GM23338 (cell line): Measurements from ENCODE around the gene KCNK15. TPM values are rescaled to one million over a fixed set of nuclear protein-coding genes. Genes with fewer than 3 reads are reported as not detected.

Experiments used
- ATAC-seq: fragments of 200-7000 bp; cut with Tn5 transposase; 3 replicates; pipeline ENCODE4 v1.9.1; 2020
- DNase-seq: peaks from one replicate; pipeline ENCODE4 v3.0.0-alpha.2; 2015; ENCODE audit warnings: low spot score
- H2AFZ ChIP-seq: fragments of 200-600 bp; sonication (generic); 2 replicates; pipeline ENCODE4 v1.8.0; 2016; ENCODE audit warnings: antibody characterized with exemption, mild to moderate bottlenecking, moderate library complexity
- H3F3A ChIP-seq: fragments of 200-600 bp; sonication (generic); replicated peaks from 2 replicates; pipeline ENCODE4 v1.8.0; 2017; ENCODE audit warnings: antibody characterized with exemption, mixed run types, low read depth
- H3K27ac ChIP-seq: fragments of 200-600 bp; sonication (generic); 2 replicates; pipeline ENCODE4 v1.6.1; 2016; ENCODE audit warnings: low read depth
- H3K27me3 ChIP-seq: fragments of 200-600 bp; sonication (generic); 2 replicates; pipeline ENCODE4 v1.8.0; 2016; ENCODE audit warnings: mild to moderate bottlenecking, mixed run types, moderate library complexity; ENCODE audit not compliant: insufficient read depth
- H3K36me3 ChIP-seq: fragments of 200-600 bp; sonication (generic); 2 replicates; pipeline ENCODE4 v1.8.0; 2016; ENCODE audit warnings: mild to moderate bottlenecking; ENCODE audit not compliant: insufficient read depth
- H3K4me1 ChIP-seq: fragments of 200-600 bp; sonication (generic); 2 replicates; pipeline ENCODE4 v1.8.0; 2016; ENCODE audit warnings: mild to moderate bottlenecking, moderate library complexity; ENCODE audit not compliant: insufficient read depth
- H3K4me2 ChIP-seq: fragments of 200-600 bp; sonication (generic); 2 replicates; pipeline ENCODE4 v1.7.1; 2017; ENCODE audit warnings: mixed run types
- H3K4me3 ChIP-seq: fragments of 200-600 bp; sonication (generic); 2 replicates; pipeline ENCODE4 v1.6.1; 2016; ENCODE audit warnings: mixed run types
- H3K79me2 ChIP-seq: fragments of 200-600 bp; sonication (generic); replicated peaks from 2 replicates; pipeline ENCODE4 v1.8.0; 2017; ENCODE audit warnings: mild to moderate bottlenecking; ENCODE audit not compliant: insufficient read depth
- H3K9me2 ChIP-seq: fragments of 200-600 bp; sonication (generic); 2 replicates; pipeline ENCODE4 v1.8.0; 2017; ENCODE audit not compliant: insufficient read depth
- H4K20me1 ChIP-seq: fragments of 200-600 bp; sonication (generic); replicated peaks from 2 replicates; pipeline ENCODE4 v1.8.0; 2017; ENCODE audit warnings: mild to moderate bottlenecking; ENCODE audit not compliant: insufficient read depth
- H3K27ac Mint-ChIP-seq: 2 replicates; pipeline ENCODE4 v1.8.0; 2020; ENCODE audit warnings: inconsistent platforms, mild to moderate bottlenecking, moderate library complexity, mixed read lengths
- H3K27me3 Mint-ChIP-seq: 3 replicates; pipeline ENCODE4 v1.8.0; 2022; ENCODE audit warnings: low read depth, mild to moderate bottlenecking, moderate library complexity, mixed read lengths, inconsistent platforms; ENCODE audit not compliant: insufficient read depth, poor library complexity
- H3K36me3 Mint-ChIP-seq: 3 replicates; pipeline ENCODE4 v1.8.0; 2021; ENCODE audit warnings: low read depth, mild to moderate bottlenecking, inconsistent platforms, moderate library complexity, mixed read lengths
- H3K4me1 Mint-ChIP-seq: 3 replicates; pipeline ENCODE4 v1.8.0; 2020; ENCODE audit warnings: mild to moderate bottlenecking, inconsistent platforms, mixed read lengths
- H3K4me3 Mint-ChIP-seq: 3 replicates; pipeline ENCODE4 v1.8.0; 2021; ENCODE audit warnings: moderate library complexity, mild to moderate bottlenecking, inconsistent platforms, mixed read lengths
- H3K9me3 Mint-ChIP-seq: 3 replicates; pipeline ENCODE4 v1.8.0; 2020; ENCODE audit warnings: moderate library complexity, mild to moderate bottlenecking, inconsistent platforms, mixed read lengths
- EZH2 ChIP-seq: fragments of 200-600 bp; sonication (generic); IDR thresholded peaks from one replicate; pipeline ENCODE4 v1.8.0; 2017; ENCODE audit warnings: antibody characterized with exemption, mild to moderate bottlenecking, low read depth; ENCODE audit not compliant: unreplicated experiment
- JUNB ChIP-seq: IDR thresholded peaks from one replicate; pipeline ENCODE4 v1.6.1; 2016; ENCODE audit warnings: antibody characterized with exemption; ENCODE audit not compliant: unreplicated experiment
- REST ChIP-seq: IDR thresholded peaks from one replicate; pipeline ENCODE4 v1.6.1; 2018; ENCODE audit warnings: antibody characterized with exemption; ENCODE audit not compliant: unreplicated experiment
- ZNF114 ChIP-seq: fragments of 250-450 bp; sonication (Bioruptor Pico); IDR thresholded peaks from 2 replicates; pipeline ENCODE4 v1.5.0; 2020; ENCODE audit warnings: mild to moderate bottlenecking, moderate library complexity
- ZNF331 ChIP-seq: fragments of 250-450 bp; sonication (Bioruptor Pico); IDR thresholded peaks from 2 replicates; pipeline ENCODE4 v1.5.0; 2020; ENCODE audit warnings: low read depth, mild to moderate bottlenecking, moderate library complexity
- polyA plus RNA-seq: library from polyadenylated mRNA; unstranded; fragments of >200 nt; fragmentation: Nextera tagmentation; extraction: Ambion mirVana; gene quantifications from 2 replicates; pipeline ENCODE4 v1.2.1, GENCODE V29; 2016
- total RNA-seq: library from RNA; depleted of rRNA; stranded (reverse); fragments of >200 nt; shearing (Covaris generic); gene quantifications from 2 replicates; pipeline ENCODE4 v1.2.3, GENCODE V29; 2014
- TF ChIP-seq, protein P1 (sequence below): fragments of 250-450 bp; sonication (Bioruptor Pico); IDR thresholded peaks from 2 replicates; pipeline ENCODE4 v1.5.0; 2020; ENCODE audit warnings: mild to moderate bottlenecking, moderate library complexity

The KCNK15 gene
- total and polyA plus RNA-seq, 2 experiments from 2014 or later, result 0.63 to 3.3 TPM

GRCh38 chr20:44716309-44717106 is 29.2 kb upstream of the KCNK15 start:
- Mint-ChIP-seq H3K27me3 (peaks cover 9% of the 10 kb centered on the region), H3K36me3 (no peaks in the 10 kb centered on the region), H3K27ac (no peak overlapping the region), H3K9me3 (no peaks in the 10 kb centered on the region), H3K4me3 (no peak overlapping the region), H3K4me1 (peaks cover 4% of the 10 kb centered on the region; the same call in 2 of the 3 replicates)
- Histone ChIP-seq H3K4me1 (no peaks in the 10 kb centered on the region), H3K27me3 (no peaks in the 10 kb centered on the region), H3K79me2 (no peaks in the 10 kb centered on the region), H2AFZ (no peak overlapping the region), H3K36me3 (no peaks in the 10 kb centered on the region), H3K9me2 (no peaks in the 10 kb centered on the region), H3K27ac (no peak overlapping the region), H3K4me3 (no peak overlapping the region), H3F3A (no peaks in the 10 kb centered on the region), H3K4me2 (no peak overlapping the region), H4K20me1 (no peaks in the 10 kb centered on the region)
- DNase-seq, result no peak
- ATAC-seq, result no peak
- TF ChIP-seq, protein P1, sequence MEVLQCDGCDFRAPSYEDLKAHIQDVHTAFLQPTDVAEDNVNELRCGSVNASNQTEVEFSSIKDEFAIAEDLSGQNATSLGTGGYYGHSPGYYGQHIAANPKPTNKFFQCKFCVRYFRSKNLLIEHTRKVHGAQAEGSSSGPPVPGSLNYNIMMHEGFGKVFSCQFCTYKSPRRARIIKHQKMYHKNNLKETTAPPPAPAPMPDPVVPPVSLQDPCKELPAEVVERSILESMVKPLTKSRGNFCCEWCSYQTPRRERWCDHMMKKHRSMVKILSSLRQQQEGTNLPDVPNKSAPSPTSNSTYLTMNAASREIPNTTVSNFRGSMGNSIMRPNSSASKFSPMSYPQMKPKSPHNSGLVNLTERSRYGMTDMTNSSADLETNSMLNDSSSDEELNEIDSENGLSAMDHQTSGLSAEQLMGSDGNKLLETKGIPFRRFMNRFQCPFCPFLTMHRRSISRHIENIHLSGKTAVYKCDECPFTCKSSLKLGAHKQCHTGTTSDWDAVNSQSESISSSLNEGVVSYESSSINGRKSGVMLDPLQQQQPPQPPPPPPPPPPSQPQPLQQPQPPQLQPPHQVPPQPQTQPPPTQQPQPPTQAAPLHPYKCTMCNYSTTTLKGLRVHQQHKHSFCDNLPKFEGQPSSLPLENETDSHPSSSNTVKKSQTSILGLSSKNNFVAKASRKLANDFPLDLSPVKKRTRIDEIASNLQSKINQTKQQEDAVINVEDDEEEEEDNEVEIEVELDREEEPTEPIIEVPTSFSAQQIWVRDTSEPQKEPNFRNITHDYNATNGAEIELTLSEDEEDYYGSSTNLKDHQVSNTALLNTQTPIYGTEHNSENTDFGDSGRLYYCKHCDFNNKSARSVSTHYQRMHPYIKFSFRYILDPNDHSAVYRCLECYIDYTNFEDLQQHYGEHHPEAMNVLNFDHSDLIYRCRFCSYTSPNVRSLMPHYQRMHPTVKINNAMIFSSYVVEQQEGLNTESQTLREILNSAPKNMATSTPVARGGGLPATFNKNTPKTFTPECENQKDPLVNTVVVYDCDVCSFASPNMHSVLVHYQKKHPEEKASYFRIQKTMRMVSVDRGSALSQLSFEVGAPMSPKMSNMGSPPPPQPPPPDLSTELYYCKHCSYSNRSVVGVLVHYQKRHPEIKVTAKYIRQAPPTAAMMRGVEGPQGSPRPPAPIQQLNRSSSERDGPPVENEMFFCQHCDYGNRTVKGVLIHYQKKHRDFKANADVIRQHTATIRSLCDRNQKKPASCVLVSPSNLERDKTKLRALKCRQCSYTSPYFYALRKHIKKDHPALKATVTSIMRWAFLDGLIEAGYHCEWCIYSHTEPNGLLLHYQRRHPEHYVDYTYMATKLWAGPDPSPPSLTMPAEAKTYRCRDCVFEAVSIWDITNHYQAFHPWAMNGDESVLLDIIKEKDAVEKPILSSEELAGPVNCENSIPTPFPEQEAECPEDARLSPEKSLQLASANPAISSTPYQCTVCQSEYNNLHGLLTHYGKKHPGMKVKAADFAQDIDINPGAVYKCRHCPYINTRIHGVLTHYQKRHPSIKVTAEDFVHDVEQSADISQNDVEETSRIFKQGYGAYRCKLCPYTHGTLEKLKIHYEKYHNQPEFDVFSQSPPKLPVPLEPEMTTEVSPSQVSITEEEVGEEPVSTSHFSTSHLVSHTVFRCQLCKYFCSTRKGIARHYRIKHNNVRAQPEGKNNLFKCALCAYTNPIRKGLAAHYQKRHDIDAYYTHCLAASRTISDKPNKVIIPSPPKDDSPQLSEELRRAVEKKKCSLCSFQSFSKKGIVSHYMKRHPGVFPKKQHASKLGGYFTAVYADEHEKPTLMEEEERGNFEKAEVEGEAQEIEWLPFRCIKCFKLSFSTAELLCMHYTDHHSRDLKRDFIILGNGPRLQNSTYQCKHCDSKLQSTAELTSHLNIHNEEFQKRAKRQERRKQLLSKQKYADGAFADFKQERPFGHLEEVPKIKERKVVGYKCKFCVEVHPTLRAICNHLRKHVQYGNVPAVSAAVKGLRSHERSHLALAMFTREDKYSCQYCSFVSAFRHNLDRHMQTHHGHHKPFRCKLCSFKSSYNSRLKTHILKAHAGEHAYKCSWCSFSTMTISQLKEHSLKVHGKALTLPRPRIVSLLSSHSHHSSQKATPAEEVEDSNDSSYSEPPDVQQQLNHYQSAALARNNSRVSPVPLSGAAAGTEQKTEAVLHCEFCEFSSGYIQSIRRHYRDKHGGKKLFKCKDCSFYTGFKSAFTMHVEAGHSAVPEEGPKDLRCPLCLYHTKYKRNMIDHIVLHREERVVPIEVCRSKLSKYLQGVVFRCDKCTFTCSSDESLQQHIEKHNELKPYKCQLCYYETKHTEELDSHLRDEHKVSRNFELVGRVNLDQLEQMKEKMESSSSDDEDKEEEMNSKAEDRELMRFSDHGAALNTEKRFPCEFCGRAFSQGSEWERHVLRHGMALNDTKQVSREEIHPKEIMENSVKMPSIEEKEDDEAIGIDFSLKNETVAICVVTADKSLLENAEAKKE (CRISPR knock-in tag), result no peak
- TF ChIP-seq REST, result no peak
- TF ChIP-seq EZH2, result no peak
- no peak for TF ChIP-seq ZNF114 (CRISPR knock-in tag)
- no peak for TF ChIP-seq ZNF331 (CRISPR knock-in tag)
- TF ChIP-seq JUNB, result no peak
